ENCODE results near the gene SYAP1. TPM values are rescaled to one million over a fixed set of nuclear protein-coding genes. Genes with fewer than 3 reads are reported as not detected.
"Not testable (repeated sequence)": the region's sequence is repeated elsewhere in the genome, so short reads cannot be mapped to it uniquely, and the experiment has no call there.

The SYAP1 gene
- total RNA-seq, 1 donor from 2014 or later: 39.7 TPM

- TF ChIP-seq EZH2phosphoT487 (IDR thresholded peaks at IDR 0.05) (no peak), EZH2 (IDR thresholded peaks at IDR 0.05) (no peak), CTCF (IDR thresholded peaks at IDR 0.05) (no peak)
- Mint-ChIP-seq H3K4me3 (no peak overlapping the region), H3K27ac (no peak overlapping the region), H3K9me3 (no peaks in the 10 kb centered on the region), H3K27me3 (ENCODE audit: insufficient read depth, low read depth) (no peaks in the 10 kb centered on the region), H3K4me1 (peaks cover 22% of the 10 kb centered on the region), H3K36me3 (peaks cover 36% of the 10 kb centered on the region)
- Histone ChIP-seq H3K4me1 (peaks cover 15% of the 10 kb centered on the region), H2AFZ (replicated peaks) (no peak overlapping the region), H3K27me3 (no peaks in the 10 kb centered on the region), H3K4me3 (no peak overlapping the region), H3F3A (ENCODE audit: low read depth) (peaks cover 9% of the 10 kb centered on the region), H3K79me2 (ENCODE audit: low read depth) (no peaks in the 10 kb centered on the region), H3K9me3 (ENCODE audit: low read depth) (no peaks in the 10 kb centered on the region), H4K20me1 (ENCODE audit: low read depth) (no peaks in the 10 kb centered on the region), H3K9ac (no peak overlapping the region), H3K4me2 (no peak overlapping the region), H3K27ac (peak overlapping the region; percentile 46), H3K36me3 (peaks cover 19% of the 10 kb centered on the region)
- DNase-seq (ENCODE audit: low spot score): no peak
These were observed 37.3 kb downstream of the SYAP1 start for GRCh38 chrX:16756724-16757123.

DNA sequence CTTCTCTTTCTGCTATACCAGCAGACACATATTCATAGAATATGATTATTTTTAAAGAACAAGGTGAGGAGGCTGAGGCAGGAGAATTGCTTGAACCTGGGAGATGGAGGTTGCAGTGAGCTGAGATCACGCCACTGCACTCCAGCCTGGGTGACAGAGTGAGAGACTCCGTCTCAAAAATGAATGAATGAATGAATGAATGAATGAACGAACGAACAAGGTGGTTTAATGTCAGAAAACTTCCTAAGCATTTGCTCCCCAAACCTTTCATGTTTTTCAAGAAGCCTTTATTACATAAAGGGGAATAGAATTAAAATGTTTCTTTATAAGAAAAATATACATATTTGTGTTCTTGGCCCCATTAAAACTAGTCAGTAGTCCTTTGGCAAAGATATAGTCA lies 42.1 kb downstream of the SYAP1 start:
- not testable (repeated sequence) for H3K9ac ChIP-seq; H3K4me3 Mint-ChIP-seq; H2AFZ ChIP-seq (replicated peaks)

GRCh38 chrX:16762579-16762978 lies 43.2 kb downstream of the SYAP1 start:
- DNase-seq (ENCODE audit: low spot score): no peak
- Mint-ChIP-seq H3K4me1 (no peaks in the 10 kb centered on the region), H3K9me3 (no peaks in the 10 kb centered on the region), H3K27me3 (ENCODE audit: insufficient read depth, low read depth) (no peaks in the 10 kb centered on the region), H3K4me3 (no peak overlapping the region), H3K36me3 (peaks cover 7% of the 10 kb centered on the region), H3K27ac (no peak overlapping the region)
- H4K20me1 ChIP-seq (ENCODE audit: low read depth): no peaks in the 10 kb centered on the region
- no peaks in the 10 kb centered on the region for H3K27me3 ChIP-seq
- no peaks in the 10 kb centered on the region for H3K79me2 ChIP-seq (ENCODE audit: low read depth)
- H3K27ac ChIP-seq: peak overlapping the region; percentile 35
- TF ChIP-seq EZH2 (IDR thresholded peaks at IDR 0.05) (no peak), EZH2phosphoT487 (IDR thresholded peaks at IDR 0.05) (no peak), CTCF (IDR thresholded peaks at IDR 0.05) (no peak)
- H3K36me3 ChIP-seq: peaks cover 4% of the 10 kb centered on the region
- H3K4me3 ChIP-seq: no peak overlapping the region
- no peak overlapping the region for H3K9ac ChIP-seq
- no peak overlapping the region for H3K4me2 ChIP-seq
- no peak overlapping the region for H2AFZ ChIP-seq (replicated peaks)
- no peaks in the 10 kb centered on the region for H3K4me1 ChIP-seq
- peaks cover 20% of the 10 kb centered on the region for H3F3A ChIP-seq (ENCODE audit: low read depth)
- no peaks in the 10 kb centered on the region for H3K9me3 ChIP-seq (ENCODE audit: low read depth)

More for the DNA sequence above, 42.1 kb downstream of the SYAP1 start:
- not testable (repeated sequence) for H3K4me2 ChIP-seq; H3K4me1 Mint-ChIP-seq; H3K36me3 ChIP-seq; H3K9me3 Mint-ChIP-seq; H3K27ac Mint-ChIP-seq; H3K4me1 ChIP-seq; H4K20me1 ChIP-seq (ENCODE audit: low read depth); H3K27me3 ChIP-seq; H3K27ac ChIP-seq; H3K9me3 ChIP-seq (ENCODE audit: low read depth); H3K27me3 Mint-ChIP-seq (ENCODE audit: insufficient read depth, low read depth); H3K79me2 ChIP-seq (ENCODE audit: low read depth); H3K4me3 ChIP-seq; DNase-seq (ENCODE audit: low spot score)
- H3K36me3 Mint-ChIP-seq: peaks cover 12% of the 10 kb centered on the region
- peaks cover 20% of the 10 kb centered on the region for H3F3A ChIP-seq (ENCODE audit: low read depth)

GRCh38 chrX:16765594-16765993 lies 46.2 kb downstream of the SYAP1 start:
- Histone ChIP-seq H4K20me1 (ENCODE audit: low read depth) (no peaks in the 10 kb centered on the region), H3K9ac (no peak overlapping the region), H3K9me3 (ENCODE audit: low read depth) (no peaks in the 10 kb centered on the region), H3F3A (ENCODE audit: low read depth) (peaks cover 27% of the 10 kb centered on the region), H3K27ac (no peak overlapping the region), H3K4me3 (no peak overlapping the region), H3K4me2 (no peak overlapping the region), H3K79me2 (ENCODE audit: low read depth) (no peaks in the 10 kb centered on the region), H3K27me3 (no peaks in the 10 kb centered on the region), H2AFZ (replicated peaks) (no peak overlapping the region), H3K4me1 (no peaks in the 10 kb centered on the region), H3K36me3 (no peaks in the 10 kb centered on the region)
- peaks cover 1% of the 10 kb centered on the region for H3K4me1 Mint-ChIP-seq
- no peak for TF ChIP-seq EZH2phosphoT487 (IDR thresholded peaks at IDR 0.05)
- no peak for TF ChIP-seq EZH2 (IDR thresholded peaks at IDR 0.05)
- TF ChIP-seq CTCF (IDR thresholded peaks at IDR 0.05): no peak
- H3K9me3 Mint-ChIP-seq: no peaks in the 10 kb centered on the region
- no peak overlapping the region for H3K27ac Mint-ChIP-seq
- no peak for DNase-seq (ENCODE audit: low spot score)
- H3K36me3 Mint-ChIP-seq: peaks cover 2% of the 10 kb centered on the region
- H3K4me3 Mint-ChIP-seq: no peak overlapping the region
- H3K27me3 Mint-ChIP-seq (ENCODE audit: insufficient read depth, low read depth): no peaks in the 10 kb centered on the region

Measured in neural progenitor cell (in vitro differentiated cells).